ENCODE results near the gene ABLIM3.

DNA sequence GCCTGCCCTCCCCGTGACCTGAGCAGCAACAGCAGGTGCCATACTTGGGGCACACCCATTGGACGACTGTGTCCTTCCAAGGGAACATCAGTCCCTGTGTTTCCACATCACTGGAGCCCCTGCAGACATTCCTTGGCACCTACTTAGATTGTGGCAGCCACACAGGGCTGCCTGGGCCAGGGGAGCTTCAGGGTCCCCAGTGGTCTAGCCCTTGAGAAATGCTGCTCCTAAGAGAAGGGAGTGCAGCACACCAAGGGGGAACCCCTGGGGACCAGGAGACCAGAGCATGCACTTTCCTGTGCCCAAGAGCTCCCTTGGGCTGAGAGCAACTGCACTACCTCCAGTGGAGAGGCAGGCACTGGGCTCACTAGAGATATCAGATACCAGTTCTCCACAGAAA lies 20.1 kb upstream of the ABLIM3 start:
- TF ChIP-seq POLR2A (IDR thresholded peaks at IDR 0.05): no peak
- TF ChIP-seq, protein P1, sequence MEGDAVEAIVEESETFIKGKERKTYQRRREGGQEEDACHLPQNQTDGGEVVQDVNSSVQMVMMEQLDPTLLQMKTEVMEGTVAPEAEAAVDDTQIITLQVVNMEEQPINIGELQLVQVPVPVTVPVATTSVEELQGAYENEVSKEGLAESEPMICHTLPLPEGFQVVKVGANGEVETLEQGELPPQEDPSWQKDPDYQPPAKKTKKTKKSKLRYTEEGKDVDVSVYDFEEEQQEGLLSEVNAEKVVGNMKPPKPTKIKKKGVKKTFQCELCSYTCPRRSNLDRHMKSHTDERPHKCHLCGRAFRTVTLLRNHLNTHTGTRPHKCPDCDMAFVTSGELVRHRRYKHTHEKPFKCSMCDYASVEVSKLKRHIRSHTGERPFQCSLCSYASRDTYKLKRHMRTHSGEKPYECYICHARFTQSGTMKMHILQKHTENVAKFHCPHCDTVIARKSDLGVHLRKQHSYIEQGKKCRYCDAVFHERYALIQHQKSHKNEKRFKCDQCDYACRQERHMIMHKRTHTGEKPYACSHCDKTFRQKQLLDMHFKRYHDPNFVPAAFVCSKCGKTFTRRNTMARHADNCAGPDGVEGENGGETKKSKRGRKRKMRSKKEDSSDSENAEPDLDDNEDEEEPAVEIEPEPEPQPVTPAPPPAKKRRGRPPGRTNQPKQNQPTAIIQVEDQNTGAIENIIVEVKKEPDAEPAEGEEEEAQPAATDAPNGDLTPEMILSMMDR (IDR thresholded peaks at IDR 0.05): no peak

All from Peyer's patch (tissue), 4 donors.